HepG2 (cell line): Measurements from ENCODE around the gene RPS2. TPM values are rescaled to one million over a fixed set of nuclear protein-coding genes. Genes with fewer than 3 reads are reported as not detected.

Experiments
- ARID4A ChIP-seq: sonication (generic); formaldehyde crosslinking; IDR thresholded peaks from 2 replicates; pipeline ENCODE4 v1.5.0; 2020; ENCODE audit warnings: mild to moderate bottlenecking, missing genetic modification reagents, borderline replicate concordance
- ARNT2 ChIP-seq: sonication (generic); formaldehyde crosslinking; IDR thresholded peaks from 2 replicates; pipeline ENCODE4 v1.8.0; 2022; ENCODE audit warnings: mild to moderate bottlenecking, low read depth, missing genetic modification reagents, moderate library complexity
- ARNTL ChIP-seq: sonication (generic); formaldehyde crosslinking; IDR thresholded peaks from 2 replicates; pipeline ENCODE4 v1.4.0; 2020; ENCODE audit warnings: mild to moderate bottlenecking, missing genetic modification reagents
- BCL6 ChIP-seq: IDR thresholded peaks from 2 replicates; pipeline ENCODE4 v1.6.1; 2016; ENCODE audit warnings: missing genetic modification reagents, missing compliant biosample characterization
- CBX5 ChIP-seq: sonication (generic); formaldehyde crosslinking; IDR thresholded peaks from 2 replicates; pipeline ENCODE4 v1.4.0; 2020; ENCODE audit warnings: missing genetic modification reagents, borderline replicate concordance
- CREB1 ChIP-seq, 2 experiments: fragments of 450-650 bp in 1 of 2; IDR thresholded peaks; 2 replicates each; pipeline ENCODE4 v1.6.1; 2016 to 2017; ENCODE audit warnings: control low read depth in 1 of 2, mild to moderate bottlenecking in 1 of 2, missing compliant biosample characterization in 1 of 2, missing genetic modification characterization in 1 of 2
- DNMT3B ChIP-seq: conservative IDR thresholded peaks from 2 replicates; pipeline ENCODE4 v1.6.1; 2016; ENCODE audit warnings: missing biosample characterization, control low read depth
- ELF3 ChIP-seq: IDR thresholded peaks from 2 replicates; pipeline ENCODE4 v1.6.1; 2016; ENCODE audit warnings: missing genetic modification reagents, missing compliant biosample characterization
- ESRRA ChIP-seq: sonication (generic); formaldehyde crosslinking; IDR thresholded peaks from 2 replicates; pipeline ENCODE4 v1.5.1; 2020; ENCODE audit warnings: mild to moderate bottlenecking, low read depth, missing genetic modification reagents
- FOSL2 ChIP-seq: sonication (generic); formaldehyde crosslinking; IDR thresholded peaks from 2 replicates; pipeline ENCODE4 v1.4.0; 2020; ENCODE audit warnings: missing genetic modification reagents
- FOXO1 ChIP-seq: sonication (generic); formaldehyde crosslinking; IDR thresholded peaks from 2 replicates; pipeline ENCODE4 v1.4.0; 2020; ENCODE audit warnings: missing genetic modification reagents
- PAF1 ChIP-seq: IDR thresholded peaks from 2 replicates; pipeline ENCODE4 v1.6.1; 2016; ENCODE audit warnings: missing genetic modification reagents, missing compliant biosample characterization
- ZNF432 ChIP-seq: sonication (generic); formaldehyde crosslinking; IDR thresholded peaks from 2 replicates; pipeline ENCODE4 v1.5.0; 2020; ENCODE audit warnings: missing genetic modification reagents, mild to moderate bottlenecking, borderline replicate concordance
- ZNF563 ChIP-seq: sonication (generic); formaldehyde crosslinking; IDR thresholded peaks from 2 replicates; pipeline ENCODE4 v1.8.0; 2022; ENCODE audit warnings: mild to moderate bottlenecking, moderate library complexity, missing genetic modification reagents
- ZNF790 ChIP-seq: sonication (generic); formaldehyde crosslinking; IDR thresholded peaks from 2 replicates; pipeline ENCODE4 v1.8.0; 2022; ENCODE audit warnings: missing genetic modification reagents, mild to moderate bottlenecking, borderline replicate concordance
- polyA plus RNA-seq, 8 experiments: library from polyadenylated mRNA; depleted of rRNA in 3 of 8; stranded (reverse) in 7 of 8; unstranded in 1 of 8; fragments of >200 nt; fragmentation: Illumina TruSeq in 4 of 8; extraction: Trizol in 4 of 8; gene quantifications; 2 replicates each; pipeline versions ENCODE4 v1.2.1 to v1.2.3, GENCODE V29; 2011 to 2016; ENCODE audit warnings: low read depth in 4 of 8, missing spikeins in 1 of 8, mixed read lengths in 1 of 8; ENCODE audit not compliant: insufficient read depth in 1 of 8
- total RNA-seq, 5 experiments: library from RNA; depleted of rRNA; stranded (reverse); fragments of >200 nt; fragmentation: Illumina TruSeq; extraction: Trizol; gene quantifications; 2 replicates each; pipeline ENCODE4 v1.2.3, GENCODE V29; 2016; ENCODE audit warnings: low read depth in 1 of 5
- TF ChIP-seq, protein P1 (sequence below): sonication (generic); formaldehyde crosslinking; IDR thresholded peaks from 2 replicates; pipeline ENCODE4 v1.4.0; 2020; ENCODE audit warnings: missing genetic modification reagents
- TF ChIP-seq, protein P2 (sequence below): IDR thresholded peaks from 2 replicates; pipeline ENCODE4 v1.6.1; 2012; ENCODE audit warnings: inconsistent platforms
- TF ChIP-seq, protein P3 (sequence below): sonication (generic); formaldehyde crosslinking; IDR thresholded peaks from 2 replicates; pipeline ENCODE4 v1.8.0; 2022; ENCODE audit warnings: missing genetic modification reagents, low read depth, mild to moderate bottlenecking, borderline replicate concordance

The RPS2 gene
- total and polyA plus RNA-seq, 2 of the 13 experiments (the other 11 are each of a cell fraction or from before 2014, with no cell fraction given), result 1,908 to 4,514 TPM

- TF ChIP-seq DNMT3B (CRISPR knock-in tag) (no peak), FOSL2 (CRISPR knock-in tag) (peak; percentile 28; the same call in 1 of the 2 replicates), ARNT2 (CRISPR knock-in tag) (peak; percentile 55), ESRRA (peak; percentile 56; the same call in 1 of the 2 replicates), ZNF432 (no peak), CBX5 (CRISPR knock-in tag) (no peak; the same call in 1 of the 2 replicates), ELF3 (peak; percentile 50; the same call in 1 of the 2 replicates), ZNF790 (CRISPR knock-in tag) (peak; percentile 33; the same call in 1 of the 2 replicates), ARNTL (CRISPR knock-in tag) (peak; percentile 62; the same call in 1 of the 2 replicates), ARID4A (CRISPR knock-in tag) (peak; percentile 91), ZNF563 (CRISPR knock-in tag) (peak; percentile 43), FOXO1 (CRISPR knock-in tag) (0 out of 2 replicates have a peak, but pooled peaks have one; percentile 9), BCL6 (CRISPR knock-in tag) (no peak), CREB1 (IDR thresholded peaks at IDR 0.05) (peak; percentile 35; the same call in 1 of the 2 replicates), CREB1 (CRISPR knock-in tag; IDR thresholded peaks at IDR 0.05) (no peak), PAF1 (CRISPR knock-in tag) (no peak)
- TF ChIP-seq, protein P1, sequence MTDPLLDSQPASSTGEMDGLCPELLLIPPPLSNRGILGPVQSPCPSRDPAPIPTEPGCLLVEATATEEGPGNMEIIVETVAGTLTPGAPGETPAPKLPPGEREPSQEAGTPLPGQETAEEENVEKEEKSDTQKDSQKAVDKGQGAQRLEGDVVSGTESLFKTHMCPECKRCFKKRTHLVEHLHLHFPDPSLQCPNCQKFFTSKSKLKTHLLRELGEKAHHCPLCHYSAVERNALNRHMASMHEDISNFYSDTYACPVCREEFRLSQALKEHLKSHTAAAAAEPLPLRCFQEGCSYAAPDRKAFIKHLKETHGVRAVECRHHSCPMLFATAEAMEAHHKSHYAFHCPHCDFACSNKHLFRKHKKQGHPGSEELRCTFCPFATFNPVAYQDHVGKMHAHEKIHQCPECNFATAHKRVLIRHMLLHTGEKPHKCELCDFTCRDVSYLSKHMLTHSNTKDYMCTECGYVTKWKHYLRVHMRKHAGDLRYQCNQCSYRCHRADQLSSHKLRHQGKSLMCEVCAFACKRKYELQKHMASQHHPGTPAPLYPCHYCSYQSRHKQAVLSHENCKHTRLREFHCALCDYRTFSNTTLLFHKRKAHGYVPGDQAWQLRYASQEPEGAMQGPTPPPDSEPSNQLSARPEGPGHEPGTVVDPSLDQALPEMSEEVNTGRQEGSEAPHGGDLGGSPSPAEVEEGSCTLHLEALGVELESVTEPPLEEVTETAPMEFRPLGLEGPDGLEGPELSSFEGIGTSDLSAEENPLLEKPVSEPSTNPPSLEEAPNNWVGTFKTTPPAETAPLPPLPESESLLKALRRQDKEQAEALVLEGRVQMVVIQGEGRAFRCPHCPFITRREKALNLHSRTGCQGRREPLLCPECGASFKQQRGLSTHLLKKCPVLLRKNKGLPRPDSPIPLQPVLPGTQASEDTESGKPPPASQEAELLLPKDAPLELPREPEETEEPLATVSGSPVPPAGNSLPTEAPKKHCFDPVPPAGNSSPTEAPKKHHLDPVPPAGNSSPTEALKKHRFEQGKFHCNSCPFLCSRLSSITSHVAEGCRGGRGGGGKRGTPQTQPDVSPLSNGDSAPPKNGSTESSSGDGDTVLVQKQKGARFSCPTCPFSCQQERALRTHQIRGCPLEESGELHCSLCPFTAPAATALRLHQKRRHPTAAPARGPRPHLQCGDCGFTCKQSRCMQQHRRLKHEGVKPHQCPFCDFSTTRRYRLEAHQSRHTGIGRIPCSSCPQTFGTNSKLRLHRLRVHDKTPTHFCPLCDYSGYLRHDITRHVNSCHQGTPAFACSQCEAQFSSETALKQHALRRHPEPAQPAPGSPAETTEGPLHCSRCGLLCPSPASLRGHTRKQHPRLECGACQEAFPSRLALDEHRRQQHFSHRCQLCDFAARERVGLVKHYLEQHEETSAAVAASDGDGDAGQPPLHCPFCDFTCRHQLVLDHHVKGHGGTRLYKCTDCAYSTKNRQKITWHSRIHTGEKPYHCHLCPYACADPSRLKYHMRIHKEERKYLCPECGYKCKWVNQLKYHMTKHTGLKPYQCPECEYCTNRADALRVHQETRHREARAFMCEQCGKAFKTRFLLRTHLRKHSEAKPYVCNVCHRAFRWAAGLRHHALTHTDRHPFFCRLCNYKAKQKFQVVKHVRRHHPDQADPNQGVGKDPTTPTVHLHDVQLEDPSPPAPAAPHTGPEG, result peak; percentile 48; the same call in 1 of the 2 replicates
- TF ChIP-seq, protein P2, sequence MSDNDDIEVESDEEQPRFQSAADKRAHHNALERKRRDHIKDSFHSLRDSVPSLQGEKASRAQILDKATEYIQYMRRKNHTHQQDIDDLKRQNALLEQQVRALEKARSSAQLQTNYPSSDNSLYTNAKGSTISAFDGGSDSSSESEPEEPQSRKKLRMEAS, result peak; percentile 92
- TF ChIP-seq, protein P3, sequence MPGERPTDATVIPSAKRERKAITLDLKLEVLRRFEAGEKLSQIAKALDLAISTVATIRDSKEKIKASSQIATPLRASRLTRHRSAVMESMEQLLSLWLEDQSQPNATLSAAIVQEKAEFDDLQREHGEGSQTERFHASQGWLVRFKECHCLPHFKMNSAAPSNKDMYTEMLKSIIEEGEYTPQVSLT (CRISPR knock-in tag), result no peak
Measured at GRCh38 chr16:1942810-1943726, 21.6 kb downstream of the RPS2 start, which contains the start of gene MSRB1 (continued).
